Lung (tissue), 12 donors: Measurements from ENCODE around the gene FAIM2. TPM values are rescaled to one million over a fixed set of nuclear protein-coding genes. Genes with fewer than 3 reads are reported as not detected.

Experiments used
- ATAC-seq: fragments of 200-7000 bp; cut with Tn5 transposase; one replicate; pipeline ENCODE4 v1.9.1; 2020; ENCODE audit warnings: moderate number of reproducible peaks; ENCODE audit not compliant: insufficient read depth, low FRiP score
- DNase-seq, 3 donors: peaks; one replicate each; pipeline ENCODE4 v3.0.0-alpha.2; 2013 to 2017
- H3K27ac ChIP-seq, 2 donors: one replicate each; pipeline ENCODE4 v1.5.1; 2013; ENCODE audit warnings: mild to moderate bottlenecking in 2 of 2, moderate library complexity in 2 of 2, control low read depth in 1 of 2, inconsistent platforms in 1 of 2, low read depth in 1 of 2, low read length in 1 of 2
- H3K27me3 ChIP-seq, 3 donors: one replicate each; pipeline ENCODE4 v1.5.1; 2013; ENCODE audit warnings: low read length in 2 of 3; ENCODE audit not compliant: control insufficient read depth in 3 of 3, insufficient read depth in 3 of 3
- H3K36me3 ChIP-seq, 4 donors: one replicate each; pipeline ENCODE4 v1.5.1; 2013; ENCODE audit warnings: low read length in 4 of 4, mild to moderate bottlenecking in 1 of 4, moderate library complexity in 1 of 4; ENCODE audit not compliant: control insufficient read depth in 4 of 4, insufficient read depth in 4 of 4
- H3K4me1 ChIP-seq, 5 donors: one replicate each; pipeline ENCODE4 v1.5.1; 2013; ENCODE audit warnings: low read length in 5 of 5, mild to moderate bottlenecking in 2 of 5, moderate library complexity in 1 of 5; ENCODE audit not compliant: control insufficient read depth in 5 of 5, insufficient read depth in 5 of 5
- H3K4me3 ChIP-seq: one replicate; pipeline ENCODE4 v1.5.1; 2013; ENCODE audit warnings: mild to moderate bottlenecking, control low read depth, moderate library complexity
- H3K9ac ChIP-seq, 2 donors: one replicate each; pipeline ENCODE4 v1.5.1; 2013; ENCODE audit warnings: low read length in 2 of 2, control low read depth in 1 of 2; ENCODE audit not compliant: insufficient read depth in 1 of 2
- H3K9me3 ChIP-seq, 4 donors: one replicate each; pipeline ENCODE4 v1.5.1; 2013; ENCODE audit warnings: low read length in 3 of 4, mild to moderate bottlenecking in 1 of 4, moderate library complexity in 1 of 4; ENCODE audit not compliant: control insufficient read depth in 4 of 4, insufficient read depth in 3 of 4
- CTCF ChIP-seq: IDR thresholded peaks from 2 replicates; pipeline ENCODE4 v1.5.1; 2012; ENCODE audit warnings: mild to moderate bottlenecking; ENCODE audit errors: control extremely low read depth, extremely low read depth
- WGBS, 2 donors: extraction: QIAGEN DNeasy Blood & Tissue Kit; methylation state at CpG; one replicate each; pipeline ENCODE4 v1.1.7; 2013; 5-methylcytosine and 5-hydroxymethylcytosine counted together
- polyA plus RNA-seq, 2 donors: library from polyadenylated mRNA; stranded (reverse); fragments of 200-250 nt; gene quantifications; one replicate each; pipeline ENCODE4 v1.2.1, GENCODE V29; 2013
- total RNA-seq, 2 donors: library from RNA; depleted of rRNA in 1 of 2; stranded (reverse); fragments of >200 nt in 1 of 2; gene quantifications; one replicate each; pipeline ENCODE4 v1.2.1, GENCODE V29; 2014 to 2021
- donor health status: control.
- donor health status: control.
- donor health status: Bipolar disorder and iron deficiency.
- donor health status: healthy.
- donor health status: DM: yes; HTN: yes; CAD: no.

FAIM2 gene
- total and polyA plus RNA-seq, 4 donors: 0.46 to 1.4 (median 0.55) TPM

- Histone ChIP-seq H3K27me3 (no peaks in the 10 kb centered on the region), H3K9ac (no peak overlapping the region), H3K36me3 (no peaks in the 10 kb centered on the region), H3K4me3 (no peak overlapping the region), H3K9me3 (no peaks in the 10 kb centered on the region), H3K27ac (no peak overlapping the region), H3K4me1 (no peaks in the 10 kb centered on the region)
- DNase-seq: no peak
- ATAC-seq: no peak
- WGBS, 2 donors: 88 to 90% methylated on average over 4 of the region's 4 CpGs
- no peak for TF ChIP-seq CTCF
These were observed 6.4 kb downstream of the FAIM2 start for GRCh38 chr12:49897276-49897675.

DNA sequence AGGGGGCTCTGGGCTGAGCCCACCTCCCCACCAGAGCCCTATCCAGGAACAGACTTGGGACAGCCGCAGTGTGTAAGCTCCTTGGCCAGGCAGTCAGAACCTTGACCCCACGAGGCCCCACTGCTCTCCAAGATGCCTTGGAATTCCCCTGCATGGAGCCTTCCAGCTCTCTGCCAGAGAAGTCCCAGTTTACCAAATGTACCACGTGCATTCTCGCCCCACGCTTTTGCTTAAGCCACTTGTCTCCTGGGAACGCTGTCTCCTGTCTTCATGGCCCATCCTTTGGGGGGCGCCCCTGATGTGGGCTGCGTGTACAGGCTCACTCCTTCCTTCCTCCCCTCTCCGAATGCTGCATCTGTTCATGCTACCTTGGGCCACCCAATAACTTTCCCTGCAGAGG, 7.9 kb downstream of the FAIM2 start:
- no peak for TF ChIP-seq CTCF
- H3K9ac ChIP-seq: no peak overlapping the region
- no peaks in the 10 kb centered on the region for H3K4me1 ChIP-seq
- WGBS, 2 donors: 82 to 91% methylated on average over 9 of the region's 9 CpGs
- no peaks in the 10 kb centered on the region for H3K36me3 ChIP-seq
- peaks cover 0 to 2% (median 0%) of the 10 kb centered on the region in 3 donors for H3K27me3 ChIP-seq
- no peak for DNase-seq
- no peak overlapping the region for H3K27ac ChIP-seq
- no peaks in the 10 kb centered on the region for H3K9me3 ChIP-seq
- no peak overlapping the region for H3K4me3 ChIP-seq
- no peak for ATAC-seq

GRCh38 chr12:49894751-49895148, 8.9 kb downstream of the FAIM2 start:
- H3K9ac ChIP-seq: no peak overlapping the region
- WGBS, 2 donors: 78 to 85% methylated on average over 5 of the region's 5 CpGs
- H3K36me3 ChIP-seq: no peaks in the 10 kb centered on the region
- ATAC-seq (no peak), DNase-seq (no peak)
- no peaks in the 10 kb centered on the region for H3K9me3 ChIP-seq
- TF ChIP-seq CTCF: no peak
- no peaks in the 10 kb centered on the region for H3K4me1 ChIP-seq
- H3K27me3 ChIP-seq: peaks cover 0 to 2% (median 0%) of the 10 kb centered on the region in 3 donors
- H3K27ac ChIP-seq: no peak overlapping the region
- H3K4me3 ChIP-seq: no peak overlapping the region
